Activated T-cell treated with anti-CD3 and anti-CD28 coated beads, Interleukin-2, amount 50 U/mL, for 4 hours (primary cell): ENCODE data around the gene BLNK. TPM values are rescaled to one million over a fixed set of nuclear protein-coding genes. Genes with fewer than 3 reads are reported as not detected.

Source experiments
- ATAC-seq, 2 donors: fragments of 200-7000 bp; cut with Tn5 transposase; one replicate each; pipeline ENCODE4 v1.10.0; 2021
- DNase-seq: peaks from one replicate; pipeline ENCODE4 v3.0.0-alpha.2; 2020
- H3K27me3 Mint-ChIP-seq: one replicate; pipeline ENCODE4 v1.8.0; 2021; ENCODE audit warnings: low read depth, mixed read lengths
- H3K36me3 Mint-ChIP-seq: one replicate; pipeline ENCODE4 v1.8.0; 2022; ENCODE audit warnings: mixed read lengths; ENCODE audit not compliant: insufficient read depth
- H3K4me1 Mint-ChIP-seq: one replicate; pipeline ENCODE4 v1.8.0; 2021; ENCODE audit warnings: low read depth, mixed read lengths
- H3K4me3 Mint-ChIP-seq: one replicate; pipeline ENCODE4 v1.8.0; 2021; ENCODE audit warnings: mild to moderate bottlenecking, moderate library complexity, mixed read lengths
- H3K9me3 Mint-ChIP-seq: one replicate; pipeline ENCODE4 v1.8.0; 2021; ENCODE audit warnings: mixed read lengths
- total RNA-seq, 3 donors: library from RNA; stranded (reverse); gene quantifications; one replicate each; pipeline ENCODE4 v1.2.1, GENCODE V29; 2021

Gene BLNK
- total RNA-seq, 3 donors from 2014 or later, result 0.13 to 0.95 TPM; not detected in 1

DNA sequence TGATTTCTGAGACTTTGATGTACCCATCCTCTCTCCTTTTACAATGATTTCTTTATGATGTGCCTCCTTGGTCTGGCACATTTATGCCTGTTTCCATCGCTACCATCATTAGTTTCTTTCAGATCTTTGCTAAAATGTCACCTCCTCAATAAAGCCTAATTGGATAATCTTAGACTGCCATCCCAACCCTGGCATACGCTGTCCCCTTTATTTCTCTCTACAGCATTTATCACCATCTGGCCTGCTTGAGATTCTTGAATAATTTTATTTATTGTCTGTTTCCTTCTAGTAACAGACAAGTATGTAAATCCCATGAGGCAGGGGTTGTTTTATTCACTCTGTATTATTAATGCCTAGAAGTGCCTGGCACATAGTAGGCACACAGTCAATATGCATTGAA, 26.1 kb upstream of the BLNK start:
- no peaks in the 10 kb centered on the region for H3K9me3 Mint-ChIP-seq
- no peak for DNase-seq
- no peak overlapping the region for H3K4me3 Mint-ChIP-seq
- H3K27me3 Mint-ChIP-seq, result peaks cover 9% of the 10 kb centered on the region
- no peak for ATAC-seq
- H3K36me3 Mint-ChIP-seq, result no peaks in the 10 kb centered on the region
- H3K4me1 Mint-ChIP-seq, result peaks cover 42% of the 10 kb centered on the region

DNA sequence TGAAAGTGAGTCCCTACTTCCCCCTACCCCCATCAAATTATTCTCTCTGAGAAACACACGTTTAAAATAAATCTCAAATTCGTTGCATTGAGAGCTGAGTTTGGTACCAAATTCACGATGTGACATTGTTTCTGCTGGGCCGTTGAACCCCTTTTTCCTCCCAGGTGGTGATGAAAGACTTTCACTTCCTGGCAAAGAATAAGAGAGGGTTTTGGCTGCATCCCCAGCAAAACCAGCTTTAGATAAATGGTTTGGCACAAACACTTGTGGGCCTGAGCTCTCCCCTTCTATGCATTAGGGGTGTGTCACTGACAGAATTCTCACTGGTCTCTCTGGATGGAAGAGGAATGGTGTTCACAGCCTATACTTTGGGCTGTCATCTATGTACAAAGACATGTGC, 24.1 kb upstream of the BLNK start:
- H3K9me3 Mint-ChIP-seq, result no peaks in the 10 kb centered on the region
- no peak overlapping the region for H3K4me3 Mint-ChIP-seq
- H3K4me1 Mint-ChIP-seq, result peaks cover 35% of the 10 kb centered on the region
- ATAC-seq (no peak), DNase-seq (no peak)
- H3K27me3 Mint-ChIP-seq, result peaks cover 9% of the 10 kb centered on the region
- no peaks in the 10 kb centered on the region for H3K36me3 Mint-ChIP-seq

DNA sequence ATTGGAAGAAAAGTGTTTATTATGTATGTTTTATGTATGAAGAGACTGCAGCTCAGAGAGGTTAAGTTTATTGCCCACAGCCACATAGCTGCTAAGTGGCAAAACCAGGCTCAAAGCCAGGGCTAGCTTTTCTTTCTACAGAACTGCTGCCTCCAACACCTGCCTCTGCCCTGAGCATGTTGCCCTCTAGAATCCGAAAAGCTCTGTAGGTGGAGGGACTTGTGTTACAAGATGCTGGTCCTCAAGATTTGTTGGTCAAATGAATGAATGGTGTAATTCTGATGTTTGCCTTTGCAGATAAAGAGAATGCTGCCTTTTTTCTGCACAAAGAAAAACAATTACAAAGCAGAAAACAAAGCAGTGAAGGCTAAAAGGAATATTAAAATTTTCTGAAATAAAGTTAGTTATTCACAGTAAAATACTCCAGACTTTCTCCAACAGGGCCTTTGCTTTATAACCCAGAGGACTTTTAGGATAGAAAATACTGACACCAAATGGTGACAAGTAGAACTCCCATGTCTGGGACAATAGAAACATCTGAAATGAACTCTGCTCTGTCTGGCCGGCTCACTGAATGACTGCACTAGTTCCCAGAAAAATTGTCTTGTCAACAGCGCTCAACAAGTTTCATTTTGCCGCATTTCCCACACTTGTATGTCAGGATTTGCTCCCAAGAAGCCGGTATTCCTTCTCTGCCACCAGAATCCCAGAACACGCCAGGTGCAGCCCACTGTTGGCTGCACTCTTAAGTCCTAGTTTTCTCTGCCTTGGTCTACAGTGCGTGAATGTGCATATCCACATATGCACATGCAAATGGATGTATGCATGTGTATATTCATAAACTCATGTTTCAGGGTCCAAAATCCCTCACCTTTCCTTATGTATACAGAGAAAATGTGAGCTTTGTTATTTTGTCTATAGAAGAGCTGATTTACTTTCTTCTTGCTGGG, 21.9 kb upstream of the BLNK start:
- H3K4me3 Mint-ChIP-seq, result no peak overlapping the region
- H3K4me1 Mint-ChIP-seq, result peaks cover 16% of the 10 kb centered on the region

GRCh38 chr10:96290368-96291133, 19.2 kb upstream of the BLNK start:
- H3K9me3 Mint-ChIP-seq, result no peaks in the 10 kb centered on the region
- no peaks in the 10 kb centered on the region for H3K36me3 Mint-ChIP-seq
- peaks cover 10% of the 10 kb centered on the region for H3K27me3 Mint-ChIP-seq
- DNase-seq (no peak), ATAC-seq (no peak)
- peaks cover 16% of the 10 kb centered on the region for H3K4me1 Mint-ChIP-seq
- H3K4me3 Mint-ChIP-seq, result no peak overlapping the region

More for the DNA sequence above, 21.9 kb upstream of the BLNK start:
- no peaks in the 10 kb centered on the region for H3K9me3 Mint-ChIP-seq
- H3K27me3 Mint-ChIP-seq, result peaks cover 10% of the 10 kb centered on the region
- ATAC-seq (no peak), DNase-seq (no peak)
- H3K36me3 Mint-ChIP-seq, result no peaks in the 10 kb centered on the region

- Mint-ChIP-seq H3K9me3 (no peaks in the 10 kb centered on the region), H3K4me3 (no peak overlapping the region), H3K4me1 (peaks cover 14% of the 10 kb centered on the region), H3K36me3 (no peaks in the 10 kb centered on the region), H3K27me3 (peaks cover 10% of the 10 kb centered on the region)
- no peak for ATAC-seq
- DNase-seq, result no peak
Measured at GRCh38 chr10:96289218-96289910, 18.0 kb upstream of the BLNK start.

GRCh38 chr10:96288151-96288621, 16.8 kb upstream of the BLNK start:
- Mint-ChIP-seq H3K36me3 (no peaks in the 10 kb centered on the region), H3K4me1 (peaks cover 13% of the 10 kb centered on the region), H3K9me3 (no peaks in the 10 kb centered on the region), H3K27me3 (peaks cover 5% of the 10 kb centered on the region), H3K4me3 (no peak overlapping the region)
- DNase-seq (no peak), ATAC-seq (peak; percentile 37 to 52)

GRCh38 chr10:96287392-96288105, 16.2 kb upstream of the BLNK start:
- no peak for ATAC-seq
- Mint-ChIP-seq H3K27me3 (peaks cover 5% of the 10 kb centered on the region), H3K36me3 (no peaks in the 10 kb centered on the region), H3K4me1 (peaks cover 13% of the 10 kb centered on the region), H3K9me3 (no peaks in the 10 kb centered on the region), H3K4me3 (no peak overlapping the region)
- DNase-seq, result no peak

DNA sequence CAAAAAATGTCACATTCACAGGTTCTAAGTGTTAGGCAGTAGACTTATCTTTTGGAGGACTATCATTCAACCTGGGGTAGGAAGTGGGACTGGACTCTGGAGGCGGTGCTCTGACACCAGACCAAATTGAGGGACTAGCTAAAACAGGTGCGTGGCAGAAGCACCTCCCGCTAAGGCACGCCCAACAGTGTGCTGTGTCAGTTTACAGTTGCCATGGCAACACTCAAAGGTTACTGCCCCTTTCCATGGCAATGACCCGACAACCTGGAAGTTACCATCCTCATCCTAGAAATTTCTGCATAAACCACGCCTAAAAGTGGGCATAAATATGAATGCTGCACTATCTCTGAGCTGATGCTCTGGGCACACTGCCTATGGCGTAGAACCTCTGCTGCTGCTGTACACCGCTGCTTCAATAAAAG, 14.0 kb upstream of the BLNK start:
- no peaks in the 10 kb centered on the region for H3K9me3 Mint-ChIP-seq
- ATAC-seq (no peak), DNase-seq (no peak)
- peaks cover 11% of the 10 kb centered on the region for H3K4me1 Mint-ChIP-seq
- no peak overlapping the region for H3K4me3 Mint-ChIP-seq
- no peaks in the 10 kb centered on the region for H3K36me3 Mint-ChIP-seq
- peaks cover 1% of the 10 kb centered on the region for H3K27me3 Mint-ChIP-seq

DNA sequence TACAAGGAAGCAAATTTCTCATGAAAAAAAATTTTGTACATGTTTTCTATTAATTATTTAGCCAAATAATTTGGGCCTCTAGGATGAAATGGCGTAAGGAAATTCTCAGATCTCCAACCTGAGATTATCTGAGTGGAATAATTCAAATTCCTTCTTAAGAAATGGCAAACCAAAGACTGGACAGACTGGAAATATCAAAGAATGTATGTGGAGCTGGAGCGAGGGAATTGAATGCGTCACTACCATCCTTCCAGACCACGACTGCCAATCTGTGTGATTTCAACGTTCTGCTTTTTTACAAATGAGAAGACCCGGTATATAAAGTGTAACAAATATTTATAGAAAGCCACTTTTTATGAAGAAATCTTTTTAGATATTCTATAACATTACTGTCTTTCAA, 12.4 kb upstream of the BLNK start:
- Mint-ChIP-seq H3K36me3 (no peaks in the 10 kb centered on the region), H3K9me3 (no peaks in the 10 kb centered on the region), H3K4me3 (no peak overlapping the region), H3K27me3 (peaks cover 3% of the 10 kb centered on the region), H3K4me1 (peaks cover 11% of the 10 kb centered on the region)
- no peak for DNase-seq
- no peak for ATAC-seq

DNA sequence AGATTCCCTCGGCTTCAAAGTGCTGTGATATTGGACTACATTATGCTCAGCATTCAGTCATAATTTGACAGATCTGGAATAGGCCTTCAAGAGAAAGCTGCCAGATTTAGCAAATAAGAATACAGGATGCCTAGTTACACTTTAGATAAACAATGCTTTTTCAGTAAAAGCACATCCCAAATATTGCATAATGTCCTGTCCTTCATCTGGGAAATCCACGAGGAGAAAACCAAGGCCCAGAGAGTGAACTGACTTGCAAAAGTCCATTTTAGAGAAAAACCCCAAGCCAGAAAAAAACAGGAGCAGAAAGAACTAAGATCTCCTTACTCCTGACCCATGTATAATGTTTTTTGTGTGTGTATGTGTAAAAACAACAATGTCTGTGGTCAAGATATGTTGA, 12.0 kb upstream of the BLNK start:
- Mint-ChIP-seq H3K4me3 (no peak overlapping the region), H3K9me3 (no peaks in the 10 kb centered on the region), H3K27me3 (peaks cover 3% of the 10 kb centered on the region), H3K36me3 (no peaks in the 10 kb centered on the region), H3K4me1 (peaks cover 10% of the 10 kb centered on the region)
- DNase-seq, result no peak
- no peak for ATAC-seq

- Mint-ChIP-seq H3K36me3 (no peaks in the 10 kb centered on the region), H3K4me1 (no peaks in the 10 kb centered on the region), H3K27me3 (peaks cover 5% of the 10 kb centered on the region), H3K4me3 (no peak overlapping the region), H3K9me3 (no peaks in the 10 kb centered on the region)
- ATAC-seq (no peak), DNase-seq (no peak)
Measured at GRCh38 chr10:96281444-96282029, 10.2 kb upstream of the BLNK start.

DNA sequence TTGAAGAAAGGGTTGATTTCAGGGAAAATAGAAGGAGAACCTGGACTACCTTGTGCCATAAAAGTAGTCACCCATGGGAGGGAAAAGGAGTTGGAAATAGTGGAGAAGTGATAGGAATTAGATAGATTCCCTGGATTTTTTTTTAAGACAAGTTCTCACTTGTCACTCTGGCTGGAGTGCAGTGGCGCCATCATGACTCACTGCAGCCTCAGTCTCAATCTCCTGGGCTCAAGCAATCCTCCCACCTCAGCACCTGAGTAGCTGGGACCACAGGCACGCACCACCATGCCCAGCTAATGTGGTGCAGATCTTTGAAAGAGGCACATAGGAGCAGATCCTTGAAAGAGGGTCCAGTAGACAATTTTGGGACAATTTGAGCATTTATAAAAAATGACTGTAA, 9.5 kb upstream of the BLNK start:
- Mint-ChIP-seq H3K36me3 (no peaks in the 10 kb centered on the region), H3K4me3 (no peak overlapping the region), H3K9me3 (no peaks in the 10 kb centered on the region), H3K4me1 (no peaks in the 10 kb centered on the region), H3K27me3 (peaks cover 5% of the 10 kb centered on the region)
- DNase-seq (no peak), ATAC-seq (no peak)

DNA sequence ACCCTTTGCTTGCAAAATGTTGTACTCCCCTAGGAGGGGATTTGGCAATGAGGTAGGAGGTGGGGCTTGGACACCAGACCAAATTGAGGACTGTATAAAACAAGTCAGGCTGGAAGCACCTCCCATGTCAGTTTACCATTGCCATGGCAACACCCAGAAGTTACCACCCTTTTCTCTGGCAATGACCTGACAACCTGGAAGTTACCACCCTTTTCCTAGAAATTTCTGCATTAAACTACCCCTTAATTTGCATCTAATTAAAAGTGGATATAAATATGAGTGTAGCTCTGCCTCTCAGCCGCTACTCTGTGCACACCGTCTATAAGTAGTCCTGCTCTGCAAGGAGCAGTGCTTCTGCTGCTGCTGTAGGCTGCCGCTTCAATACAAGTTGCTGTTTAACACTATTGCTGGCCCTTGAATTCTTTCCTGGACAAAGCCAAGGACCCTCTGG, 7.8 kb upstream of the BLNK start:
- Mint-ChIP-seq H3K36me3 (no peaks in the 10 kb centered on the region), H3K4me3 (no peak overlapping the region), H3K27me3 (peaks cover 5% of the 10 kb centered on the region), H3K4me1 (no peaks in the 10 kb centered on the region), H3K9me3 (no peaks in the 10 kb centered on the region)
- DNase-seq (no peak), ATAC-seq (no peak)
